Mesodermal cell (in vitro differentiated cells): ENCODE data around the gene RAB6A.

Experiments used
- H3K27ac ChIP-seq: 2 replicates; pipeline ENCODE4 v1.7.0; 2013; ENCODE audit warnings: mild to moderate bottlenecking, low read depth, low read length, moderate library complexity; ENCODE audit not compliant: severe bottlenecking
- H3K36me3 ChIP-seq: 2 replicates; pipeline ENCODE4 v1.7.1; 2013; ENCODE audit warnings: mild to moderate bottlenecking, low read length, moderate library complexity; ENCODE audit not compliant: control insufficient read depth, insufficient read depth
- H3K4me1 ChIP-seq: one replicate; pipeline ENCODE4 v1.7.1; 2013; ENCODE audit warnings: mild to moderate bottlenecking, low read length; ENCODE audit not compliant: insufficient read depth, control insufficient read depth, poor library complexity, severe bottlenecking
- H3K4me3 ChIP-seq: 2 replicates; pipeline ENCODE4 v1.7.0; 2013; ENCODE audit warnings: low read length, control low read depth, mild to moderate bottlenecking; ENCODE audit not compliant: insufficient read depth, poor library complexity, severe bottlenecking; ENCODE audit errors: extremely low read depth
- H3K9me3 ChIP-seq: 2 replicates; pipeline ENCODE4 v1.7.1; 2013; ENCODE audit warnings: mild to moderate bottlenecking, low read length, moderate library complexity; ENCODE audit not compliant: control insufficient read depth
- WGBS, 2 experiments: methylation state at CpG; one replicate each; pipeline ENCODE4 v1.1.5; 2013; ENCODE audit warnings: missing lambda C conversion rate in 2 of 2; ENCODE audit not compliant: insufficient coverage in 2 of 2; 5-methylcytosine and 5-hydroxymethylcytosine counted together

Gene RAB6A

DNA sequence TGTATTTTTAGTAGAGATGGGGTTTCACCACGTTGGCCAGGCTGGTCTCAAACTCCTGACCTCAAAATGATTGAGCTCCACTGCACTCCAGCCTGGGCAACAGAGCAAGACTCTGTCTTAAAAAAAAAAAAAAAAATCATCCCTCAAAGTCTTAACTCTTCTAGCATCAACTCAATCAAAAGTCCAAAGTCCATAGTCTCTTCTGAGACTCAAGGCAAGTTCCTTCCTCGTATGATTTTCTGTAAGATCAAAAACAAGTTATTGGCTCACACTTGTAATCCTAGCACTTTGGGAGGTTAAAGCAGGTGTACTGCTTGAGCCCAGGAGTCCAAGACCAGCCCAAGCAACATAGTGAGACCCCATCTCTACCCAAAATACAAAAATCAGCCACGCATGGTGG lies 90.1 kb downstream of the RAB6A start:
- Histone ChIP-seq H3K9me3 (no peaks in the 10 kb centered on the region), H3K4me3 (no peak overlapping the region), H3K4me1 (no peaks in the 10 kb centered on the region), H3K36me3 (peaks cover 15% of the 10 kb centered on the region), H3K27ac (no peak overlapping the region)
- 86 to 88% methylated on average over 1 of the region's 3 CpGs for WGBS, 2 experiments

- Histone ChIP-seq H3K36me3 (peaks cover 6% of the 10 kb centered on the region), H3K27ac (no peak overlapping the region), H3K9me3 (no peaks in the 10 kb centered on the region), H3K4me1 (no peaks in the 10 kb centered on the region), H3K4me3 (no peak overlapping the region)
- WGBS, 2 experiments, result no CpG with 5 or more reads among the region's 1 CpG
Measured at GRCh38 chr11:73667891-73668290, 93.0 kb downstream of the RAB6A start.

DNA sequence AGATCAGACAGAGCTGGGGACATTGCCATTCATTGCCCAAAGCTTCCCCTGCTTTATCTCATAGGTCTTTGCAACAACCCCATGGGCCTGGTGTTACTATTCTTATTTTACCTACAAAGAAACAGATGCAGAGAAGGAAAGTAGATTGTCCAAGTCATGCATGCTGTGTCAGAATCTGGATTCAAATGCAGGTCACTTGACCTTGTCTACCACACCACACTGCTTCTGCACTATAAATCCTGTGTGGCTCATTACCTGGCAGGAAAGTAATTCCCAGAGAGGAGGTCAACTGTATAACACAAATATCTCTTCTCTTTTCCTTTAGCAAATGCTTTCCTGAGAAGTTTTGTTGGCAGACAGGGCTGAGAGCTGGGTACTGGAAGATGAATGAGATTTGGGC lies 96.0 kb downstream of the RAB6A start:
- Histone ChIP-seq H3K9me3 (no peaks in the 10 kb centered on the region), H3K4me3 (no peak overlapping the region), H3K4me1 (no peaks in the 10 kb centered on the region), H3K27ac (no peak overlapping the region), H3K36me3 (no peaks in the 10 kb centered on the region)

- WGBS, 2 experiments, result 96 to 100% methylated on average over 3 of the region's 3 CpGs
- Histone ChIP-seq H3K4me3 (no peak overlapping the region), H3K9me3 (no peaks in the 10 kb centered on the region), H3K36me3 (no peaks in the 10 kb centered on the region), H3K27ac (no peak overlapping the region), H3K4me1 (no peaks in the 10 kb centered on the region)
Measured at GRCh38 chr11:73663604-73664495, 97.0 kb downstream of the RAB6A start.

- H3K27ac ChIP-seq, result no peak overlapping the region
- no peaks in the 10 kb centered on the region for H3K9me3 ChIP-seq
- no peaks in the 10 kb centered on the region for H3K36me3 ChIP-seq
- no peak overlapping the region for H3K4me3 ChIP-seq
- H3K4me1 ChIP-seq, result no peaks in the 10 kb centered on the region
- 83 to 94% methylated on average over 2 to 3 of the region's 3 CpGs for WGBS, 2 experiments
Measured at GRCh38 chr11:73662445-73663157, 98.3 kb downstream of the RAB6A start.

GRCh38 chr11:73661035-73661628 lies 99.7 kb downstream of the RAB6A start:
- 13 to 20% methylated on average over 29 to 35 of the region's 40 CpGs for WGBS, 2 experiments
- no peaks in the 10 kb centered on the region for H3K9me3 ChIP-seq
- H3K4me3 ChIP-seq, result peak overlapping the region; percentile 20

GRCh38 chr11:73660497-73661034 lies 100.3 kb downstream of the RAB6A start:
- no peak overlapping the region for H3K4me3 ChIP-seq
- WGBS, 2 experiments, result 67 to 72% methylated on average over 25 of the region's 25 CpGs
- no peak overlapping the region for H3K27ac ChIP-seq
- H3K9me3 ChIP-seq, result no peaks in the 10 kb centered on the region
- no peaks in the 10 kb centered on the region for H3K36me3 ChIP-seq
- no peaks in the 10 kb centered on the region for H3K4me1 ChIP-seq

More at GRCh38 chr11:73661035-73661628, 99.7 kb downstream of the RAB6A start:
- H3K4me1 ChIP-seq, result no peaks in the 10 kb centered on the region
- no peak overlapping the region for H3K27ac ChIP-seq
- no peaks in the 10 kb centered on the region for H3K36me3 ChIP-seq

DNA sequence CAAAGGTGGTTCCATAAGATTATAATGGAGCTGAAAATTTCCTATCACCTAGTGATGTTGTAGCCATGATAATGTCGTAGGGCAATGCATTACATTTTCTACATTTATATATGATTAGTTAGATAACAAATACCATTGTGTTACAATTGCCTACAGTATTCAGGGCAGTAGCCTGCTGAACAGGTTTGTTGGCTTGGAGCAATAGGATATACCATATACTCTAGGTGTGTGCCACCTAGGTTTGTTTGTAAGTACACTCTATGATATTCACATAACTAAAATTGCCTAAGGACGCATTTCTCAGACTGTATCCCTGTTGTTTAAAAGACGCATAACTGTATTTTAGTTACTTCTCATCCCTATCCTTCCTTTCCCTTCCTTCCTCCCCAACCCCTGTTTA lies 100.9 kb downstream of the RAB6A start:
- Histone ChIP-seq H3K27ac (no peak overlapping the region), H3K4me3 (no peak overlapping the region), H3K9me3 (no peaks in the 10 kb centered on the region), H3K4me1 (no peaks in the 10 kb centered on the region), H3K36me3 (no peaks in the 10 kb centered on the region)
- WGBS, 2 experiments, result 94 to 100% methylated on average over 2 of the region's 3 CpGs

DNA sequence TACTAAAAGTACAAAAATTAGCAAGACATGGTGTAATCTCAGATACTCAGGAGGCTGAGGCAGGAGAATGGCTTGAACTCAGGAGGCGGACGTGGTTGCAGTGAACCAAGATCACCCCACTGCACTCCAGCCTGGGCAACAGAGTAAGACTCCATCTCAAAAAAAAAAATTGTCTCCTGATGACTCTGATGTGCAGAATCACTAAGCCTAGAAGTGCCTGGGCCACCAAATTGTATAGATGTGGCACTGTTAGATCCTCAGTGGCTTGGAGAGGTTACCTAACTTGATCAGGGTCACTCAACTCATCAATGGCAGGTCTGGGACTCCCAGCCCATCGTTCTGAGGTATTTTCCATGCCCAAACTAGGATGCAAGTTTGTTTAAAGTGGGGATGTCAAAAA lies 103.9 kb downstream of the RAB6A start:
- peaks cover 10% of the 10 kb centered on the region for H3K4me1 ChIP-seq
- H3K4me3 ChIP-seq, result no peak overlapping the region
- H3K9me3 ChIP-seq, result no peaks in the 10 kb centered on the region
- 78% methylated on average over 2 of the region's 3 CpGs; no CpG with 5 or more reads in 1 of the 2 experiments for WGBS, 2 experiments
- H3K27ac ChIP-seq, result no peak overlapping the region
- H3K36me3 ChIP-seq, result no peaks in the 10 kb centered on the region

DNA sequence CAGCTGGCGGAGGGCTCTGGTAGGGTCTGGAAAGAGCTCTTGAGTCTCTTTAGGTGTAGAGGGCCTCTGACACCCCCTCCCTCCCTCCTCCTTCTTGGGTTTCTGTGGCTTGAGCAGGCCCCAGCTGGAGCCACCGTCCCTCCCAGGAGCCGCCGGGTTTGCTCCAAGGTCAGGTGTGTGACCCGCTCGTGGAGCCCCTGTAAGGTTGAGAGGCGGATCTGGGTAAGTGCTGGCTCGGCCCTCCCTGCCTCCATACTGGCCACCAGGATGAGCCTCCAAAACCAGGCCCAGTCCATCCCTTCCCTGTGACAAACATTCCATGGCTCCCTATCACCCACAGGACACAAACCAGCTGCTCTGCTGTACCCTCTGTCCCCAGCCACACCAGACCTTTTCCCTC lies 105.2 kb downstream of the RAB6A start:
- H3K27ac ChIP-seq, result no peak overlapping the region
- no peaks in the 10 kb centered on the region for H3K9me3 ChIP-seq
- no peaks in the 10 kb centered on the region for H3K36me3 ChIP-seq
- peaks cover 19% of the 10 kb centered on the region for H3K4me1 ChIP-seq
- WGBS, 2 experiments, result 92 to 96% methylated on average over 6 to 7 of the region's 8 CpGs
- no peak overlapping the region for H3K4me3 ChIP-seq
